ENCODE results near the gene TMIGD3. TPM values are rescaled to one million over a fixed set of nuclear protein-coding genes. Genes with fewer than 3 reads are reported as not detected.

The TMIGD3 gene
- total RNA-seq, 1 experiment from 2014 or later = not detected

DNA sequence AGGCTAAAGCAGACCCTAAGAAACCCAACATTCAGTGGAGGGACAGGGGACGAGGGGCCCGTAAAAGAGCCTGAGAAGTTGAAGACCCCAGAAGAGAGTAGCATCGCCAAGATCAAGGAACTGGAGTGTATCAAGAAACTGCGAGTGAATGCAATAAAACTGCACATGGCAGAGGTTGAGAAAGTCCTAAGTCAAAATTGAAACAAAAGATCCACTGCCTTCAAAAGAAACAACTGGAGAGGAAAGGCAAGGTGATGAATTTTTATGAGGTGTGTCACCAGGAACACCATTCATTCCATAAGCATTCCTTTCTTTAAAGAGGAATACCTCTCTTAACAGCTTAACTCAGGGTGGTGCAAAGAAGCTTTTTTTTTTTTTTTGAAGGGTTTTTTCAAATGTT lies 38.3 kb upstream of the TMIGD3 start (continued):
- TF ChIP-seq AR (CRISPR knock-in tag; IDR thresholded peaks at IDR 0.05) = no peak
- TF ChIP-seq ATF1 (CRISPR knock-in tag; IDR thresholded peaks at IDR 0.05) = no peak
- TF ChIP-seq, protein P1, sequence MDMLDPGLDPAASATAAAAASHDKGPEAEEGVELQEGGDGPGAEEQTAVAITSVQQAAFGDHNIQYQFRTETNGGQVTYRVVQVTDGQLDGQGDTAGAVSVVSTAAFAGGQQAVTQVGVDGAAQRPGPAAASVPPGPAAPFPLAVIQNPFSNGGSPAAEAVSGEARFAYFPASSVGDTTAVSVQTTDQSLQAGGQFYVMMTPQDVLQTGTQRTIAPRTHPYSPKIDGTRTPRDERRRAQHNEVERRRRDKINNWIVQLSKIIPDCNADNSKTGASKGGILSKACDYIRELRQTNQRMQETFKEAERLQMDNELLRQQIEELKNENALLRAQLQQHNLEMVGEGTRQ (CRISPR knock-in tag; IDR thresholded peaks at IDR 0.05) = no peak
- TF ChIP-seq ZBTB43 (CRISPR knock-in tag; IDR thresholded peaks at IDR 0.05) = no peak
- no peak for TF ChIP-seq E2F1 (CRISPR knock-in tag; IDR thresholded peaks at IDR 0.05)
- TF ChIP-seq CREB1 (CRISPR knock-in tag; IDR thresholded peaks at IDR 0.05) = no peak

GRCh38 chr1:111540928-111541327 lies 37.5 kb upstream of the TMIGD3 start:
- H3K9me3 Mint-ChIP-seq = peaks cover 14% of the 10 kb centered on the region
- H3K4me3 Mint-ChIP-seq = no peak overlapping the region
- H3K4me1 Mint-ChIP-seq = peaks cover 23% of the 10 kb centered on the region
- H3K27me3 Mint-ChIP-seq (ENCODE audit: low read depth) = peaks cover 19% of the 10 kb centered on the region
- CTCF ChIA-PET = interaction anchor here (1.2 kb wide), 1 partner anchor 26 kb away, joined by 3 read pairs; no protein-coding TSS in a partner anchor
- TF ChIP-seq USF1 (CRISPR knock-in tag; IDR thresholded peaks at IDR 0.05) (no peak), TCF7 (CRISPR knock-in tag; IDR thresholded peaks at IDR 0.05; ENCODE audit: low read depth) (no peak), ZNF671 (CRISPR knock-in tag; IDR thresholded peaks at IDR 0.05) (no peak), ATF2 (CRISPR knock-in tag; IDR thresholded peaks at IDR 0.05; ENCODE audit: borderline replicate concordance, low read depth) (no peak), FOXK1 (CRISPR knock-in tag; IDR thresholded peaks at IDR 0.05) (no peak), SMAD4 (CRISPR knock-in tag; IDR thresholded peaks at IDR 0.05) (no peak), ZNF138 (CRISPR knock-in tag; conservative IDR thresholded peaks at IDR 0.05) (no peak)
- TF ChIP-seq, protein P2, sequence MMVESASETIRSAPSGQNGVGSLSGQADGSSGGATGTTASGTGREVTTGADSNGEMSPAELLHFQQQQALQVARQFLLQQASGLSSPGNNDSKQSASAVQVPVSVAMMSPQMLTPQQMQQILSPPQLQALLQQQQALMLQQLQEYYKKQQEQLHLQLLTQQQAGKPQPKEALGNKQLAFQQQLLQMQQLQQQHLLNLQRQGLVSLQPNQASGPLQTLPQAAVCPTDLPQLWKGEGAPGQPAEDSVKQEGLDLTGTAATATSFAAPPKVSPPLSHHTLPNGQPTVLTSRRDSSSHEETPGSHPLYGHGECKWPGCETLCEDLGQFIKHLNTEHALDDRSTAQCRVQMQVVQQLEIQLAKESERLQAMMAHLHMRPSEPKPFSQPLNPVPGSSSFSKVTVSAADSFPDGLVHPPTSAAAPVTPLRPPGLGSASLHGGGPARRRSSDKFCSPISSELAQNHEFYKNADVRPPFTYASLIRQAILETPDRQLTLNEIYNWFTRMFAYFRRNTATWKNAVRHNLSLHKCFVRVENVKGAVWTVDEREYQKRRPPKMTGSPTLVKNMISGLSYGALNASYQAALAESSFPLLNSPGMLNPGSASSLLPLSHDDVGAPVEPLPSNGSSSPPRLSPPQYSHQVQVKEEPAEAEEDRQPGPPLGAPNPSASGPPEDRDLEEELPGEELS (CRISPR knock-in tag; IDR thresholded peaks at IDR 0.05) = no peak
- POLR2A ChIA-PET = no interaction called here
- DNase-seq (ENCODE audit: low spot score) = no peak
- H3K27ac Mint-ChIP-seq = no peak overlapping the region
- no peak for ATAC-seq
- H3K36me3 Mint-ChIP-seq = no peaks in the 10 kb centered on the region
